SK-N-SH (cell line): ENCODE data around the gene CCDC198. TPM values are rescaled to one million over a fixed set of nuclear protein-coding genes. Genes with fewer than 3 reads are reported as not detected.
A peak's percentile ranks its signal among the peaks of the same experiment; 100 is the strongest.

Experiments used
- CTCF ChIA-PET: fragments of 300-600, 350-600 bp; formaldehyde crosslinking; extraction: SDS; loops from one replicate; lab custom pipeline; 2021; lab: Yijun Ruan, JAX
- POLR2A ChIA-PET: fragments of 350-600 bp; sonication (Branson Sonifier 250); formaldehyde crosslinking; extraction: SDS; loops from one replicate; lab custom pipeline; 2020; ENCODE audit warnings: antibody characterized with exemption, inconsistent platforms; lab: Yijun Ruan, JAX
- DNase-seq: peaks from one replicate; pipeline ENCODE4 v3.0.0; 2012
- H2AFZ ChIP-seq: fragments of 200-600 bp; sonication (generic); 2 replicates; pipeline ENCODE4 v1.8.1; 2016; ENCODE audit warnings: antibody characterized with exemption, mild to moderate bottlenecking, low read depth
- H3F3A ChIP-seq: fragments of 200-600 bp; sonication (generic); replicated peaks from 2 replicates; pipeline ENCODE3; 2016; ENCODE audit warnings: antibody characterized with exemption, mild to moderate bottlenecking; ENCODE audit not compliant: insufficient read depth
- H3K27ac ChIP-seq, 2 experiments: fragments of 200-500 bp in 1 of 2; fragments of 200-600 bp in 1 of 2; sonication (Bioruptor generic) in 1 of 2; sonication (generic), shearing (Covaris generic) in 1 of 2; 2 replicates each; pipeline versions ENCODE4 v1.5.1 to v1.6.1; 2014 to 2016; ENCODE audit warnings: low read depth in 2 of 2, inconsistent platforms in 1 of 2, low read length in 1 of 2, mild to moderate bottlenecking in 1 of 2, mixed read lengths in 1 of 2
- H3K27me3 ChIP-seq: fragments of 200-600 bp; sonication (generic), shearing (Covaris generic); 2 replicates; pipeline ENCODE4 v1.6.1; 2016; ENCODE audit warnings: mixed run types; ENCODE audit not compliant: insufficient read depth
- H3K36me3 ChIP-seq, 2 experiments: fragments of 200-500 bp in 1 of 2; fragments of 200-600 bp in 1 of 2; sonication (Bioruptor generic) in 1 of 2; sonication (generic) in 1 of 2; replicated peaks in 1 of 2; 2 replicates each; pipeline versions ENCODE3 to v1.5.1; 2014 to 2016; ENCODE audit warnings: low read length in 1 of 2, mild to moderate bottlenecking in 1 of 2; ENCODE audit not compliant: insufficient read depth in 2 of 2, control insufficient read depth in 1 of 2
- H3K4me1 ChIP-seq, 2 experiments: fragments of 200-500 bp in 1 of 2; fragments of 200-600 bp in 1 of 2; sonication (Bioruptor generic) in 1 of 2; sonication (generic), shearing (Covaris generic) in 1 of 2; 2 replicates each; pipeline versions ENCODE4 v1.5.1 to v1.6.1; 2014 to 2016; ENCODE audit warnings: low read depth in 1 of 2, low read length in 1 of 2, mixed run types in 1 of 2; ENCODE audit not compliant: insufficient read depth in 2 of 2, control insufficient read depth in 1 of 2
- H3K4me2 ChIP-seq: fragments of 200-600 bp; sonication (generic), shearing (Covaris generic); 2 replicates; pipeline ENCODE4 v1.6.1; 2017; ENCODE audit warnings: mixed run types
- H3K4me3 ChIP-seq, 2 experiments: fragments of 200-500 bp in 1 of 2; fragments of 200-600 bp in 1 of 2; sonication (Bioruptor generic) in 1 of 2; sonication (generic), shearing (Covaris generic) in 1 of 2; 2 replicates each; pipeline versions ENCODE4 v1.5.1 to v1.8.1; 2014 to 2016; ENCODE audit warnings: low read depth in 2 of 2, inconsistent platforms in 1 of 2, low read length in 1 of 2, mild to moderate bottlenecking in 1 of 2, mixed read lengths in 1 of 2, moderate library complexity in 1 of 2
- H3K79me2 ChIP-seq: fragments of 200-600 bp; sonication (generic); 2 replicates; pipeline ENCODE4 v1.8.1; 2017; ENCODE audit warnings: mild to moderate bottlenecking; ENCODE audit not compliant: insufficient read depth
- H3K9ac ChIP-seq: fragments of 200-600 bp; sonication (generic); 2 replicates; pipeline ENCODE4 v1.6.1; 2017; ENCODE audit warnings: mixed run types
- H3K9me2 ChIP-seq: fragments of 200-600 bp; sonication (generic); 2 replicates; pipeline ENCODE4 v1.6.1; 2017; ENCODE audit warnings: mixed run types
- H3K9me3 ChIP-seq: fragments of 200-600 bp; sonication (generic); 2 replicates; pipeline ENCODE4 v1.6.1; 2017; ENCODE audit warnings: mixed run types, mild to moderate bottlenecking, moderate library complexity
- H4K20me1 ChIP-seq: fragments of 200-600 bp; sonication (generic); 2 replicates; pipeline ENCODE4 v1.6.1; 2017; ENCODE audit warnings: mild to moderate bottlenecking, mixed run types; ENCODE audit not compliant: insufficient read depth
- EP300 ChIP-seq, 2 experiments: IDR thresholded peaks; 2 replicates each; pipeline versions ENCODE4 v1.4.0 to v1.6.1; 2012; ENCODE audit warnings: borderline replicate concordance in 1 of 2, low read depth in 1 of 2, low read length in 1 of 2
- EZH2phosphoT487 ChIP-seq: fragments of 200-600 bp; sonication (generic); IDR thresholded peaks from 2 replicates; pipeline ENCODE4 v1.6.1; 2017; ENCODE audit warnings: low read depth, mixed run types, mild to moderate bottlenecking, antibody characterized with exemption, moderate library complexity, borderline replicate concordance
- FOSL2 ChIP-seq: IDR thresholded peaks from 2 replicates; pipeline ENCODE4 v1.4.0; 2012; ENCODE audit warnings: low read depth, mild to moderate bottlenecking, moderate library complexity, borderline replicate concordance
- FOXJ3 ChIP-seq: sonication (generic); formaldehyde crosslinking; IDR thresholded peaks from 2 replicates; pipeline ENCODE4 v1.5.1; 2020; ENCODE audit warnings: mild to moderate bottlenecking, missing genetic modification reagents
- GABPA ChIP-seq: IDR thresholded peaks from 2 replicates; pipeline ENCODE4 v1.4.0; 2012; ENCODE audit warnings: low read depth, mild to moderate bottlenecking
- JUND ChIP-seq: IDR thresholded peaks from 2 replicates; pipeline ENCODE4 v1.4.0; 2012
- NFIC ChIP-seq: IDR thresholded peaks from 2 replicates; pipeline ENCODE4 v1.4.0; 2012; ENCODE audit warnings: borderline replicate concordance
- NRF1 ChIP-seq: IDR thresholded peaks from 2 replicates; pipeline ENCODE4 v1.6.1; 2012; ENCODE audit warnings: low read depth, mild to moderate bottlenecking, low read length
- POLR2AphosphoS5 ChIP-seq: IDR thresholded peaks from 2 replicates; pipeline ENCODE4 v1.6.1; 2012; ENCODE audit warnings: low read depth, low read length
- RAD21 ChIP-seq: IDR thresholded peaks from 2 replicates; pipeline ENCODE4 v1.6.1; 2012; ENCODE audit warnings: mild to moderate bottlenecking, low read length
- RFX5 ChIP-seq: IDR thresholded peaks from 2 replicates; pipeline ENCODE4 v1.6.1; 2012; ENCODE audit warnings: mild to moderate bottlenecking, improper control_type of control experiment, low read length
- SIN3A ChIP-seq: IDR thresholded peaks from 2 replicates; pipeline ENCODE4 v1.6.1; 2012; ENCODE audit warnings: low read depth, mild to moderate bottlenecking, low read length, moderate library complexity, borderline replicate concordance
- TCF12 ChIP-seq: IDR thresholded peaks from 2 replicates; pipeline ENCODE4 v1.4.0; 2012
- TEAD4 ChIP-seq: IDR thresholded peaks from 2 replicates; pipeline ENCODE4 v1.4.0; 2012; ENCODE audit warnings: mild to moderate bottlenecking, borderline replicate concordance; ENCODE audit not compliant: insufficient read depth
- WGBS: methylation state at CpG from one replicate; pipeline ENCODE4 v1.1.6; 2017; ENCODE audit warnings: low lambda C conversion rate; 5-methylcytosine and 5-hydroxymethylcytosine counted together
- polyA plus RNA-seq, 3 experiments: library from polyadenylated mRNA; depleted of rRNA; stranded (reverse); fragments of >200 nt; gene quantifications; 2 replicates each; pipeline ENCODE4 v1.2.3, GENCODE V29; 2012
- TF ChIP-seq, protein P1 (sequence below): fragments of 150-350 bp; IDR thresholded peaks from 2 replicates; pipeline ENCODE4 v1.6.1; 2016; ENCODE audit warnings: mild to moderate bottlenecking, low read depth, low read length
- TF ChIP-seq, protein P2 (sequence below): IDR thresholded peaks from 2 replicates; pipeline ENCODE4; 2012
- TF ChIP-seq, protein P3 (sequence below): IDR thresholded peaks from 2 replicates; pipeline ENCODE4 v1.4.0; 2012; ENCODE audit warnings: low read depth, borderline replicate concordance
- TF ChIP-seq, protein P4 (sequence below): IDR thresholded peaks from 2 replicates; pipeline ENCODE4 v1.4.0; 2012; ENCODE audit warnings: low read depth, borderline replicate concordance

The CCDC198 gene
- polyA plus RNA-seq, 1 of the 3 experiments (the other 2 are of a cell fraction), result not detected

DNA sequence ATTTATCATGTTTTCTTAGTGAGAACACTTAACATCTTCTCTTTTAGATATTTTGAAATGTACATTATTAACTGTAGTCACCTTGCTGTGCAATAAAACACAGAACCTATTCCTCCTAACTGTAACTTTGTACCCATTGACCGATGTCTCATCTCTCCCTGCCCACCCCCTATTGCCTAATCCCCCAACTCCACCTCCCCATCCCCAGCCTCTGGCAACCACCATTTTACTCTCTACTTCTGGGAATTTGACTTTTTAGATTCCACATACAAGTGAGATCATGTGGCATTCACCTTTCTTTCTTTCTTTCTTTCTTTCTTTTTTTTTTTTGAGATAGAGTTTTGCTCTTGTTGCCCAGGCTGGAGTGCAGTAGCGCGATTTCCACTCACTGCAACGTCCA is 4.4 kb upstream of the CCDC198 start (continued):
- TF ChIP-seq RAD21, result no peak
- no peak for TF ChIP-seq NRF1
- TF ChIP-seq NFIC, result no peak
- no peak for TF ChIP-seq RFX5
- TF ChIP-seq FOXJ3 (CRISPR knock-in tag), result no peak
- TF ChIP-seq, protein P1, sequence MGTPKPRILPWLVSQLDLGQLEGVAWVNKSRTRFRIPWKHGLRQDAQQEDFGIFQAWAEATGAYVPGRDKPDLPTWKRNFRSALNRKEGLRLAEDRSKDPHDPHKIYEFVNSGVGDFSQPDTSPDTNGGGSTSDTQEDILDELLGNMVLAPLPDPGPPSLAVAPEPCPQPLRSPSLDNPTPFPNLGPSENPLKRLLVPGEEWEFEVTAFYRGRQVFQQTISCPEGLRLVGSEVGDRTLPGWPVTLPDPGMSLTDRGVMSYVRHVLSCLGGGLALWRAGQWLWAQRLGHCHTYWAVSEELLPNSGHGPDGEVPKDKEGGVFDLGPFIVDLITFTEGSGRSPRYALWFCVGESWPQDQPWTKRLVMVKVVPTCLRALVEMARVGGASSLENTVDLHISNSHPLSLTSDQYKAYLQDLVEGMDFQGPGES, result no peak
- TF ChIP-seq, all 33 proteins: peak for 0

DNA sequence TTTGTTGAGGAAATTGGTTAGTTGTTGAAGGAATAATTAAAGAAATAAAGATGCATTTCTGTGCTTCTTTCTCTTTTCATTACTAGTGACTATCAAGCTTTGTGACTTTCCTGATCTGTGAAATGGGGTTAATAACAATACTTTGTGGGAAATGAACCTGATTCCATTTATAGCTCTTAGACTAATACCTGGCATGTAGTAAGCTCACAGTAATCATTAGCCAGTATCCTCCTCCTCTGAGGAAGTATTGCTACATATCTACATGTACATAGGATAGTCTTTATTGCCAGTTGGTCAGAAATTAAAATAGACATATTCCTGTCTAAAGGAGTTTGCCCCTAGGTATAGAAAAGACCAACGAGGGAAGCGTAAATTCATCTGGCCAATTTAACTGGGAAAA is 1.8 kb upstream of the CCDC198 start:
- Histone ChIP-seq H3K27ac (no peak overlapping the region), H3K4me3 (no peak overlapping the region), H4K20me1 (no peaks in the 10 kb centered on the region), H3K27me3 (no peaks in the 10 kb centered on the region), H3K79me2 (no peaks in the 10 kb centered on the region), H3K9ac (no peak overlapping the region), H3K9me3 (no peaks in the 10 kb centered on the region), H3K36me3 (no peaks in the 10 kb centered on the region), H2AFZ (no peak overlapping the region), H3K4me1 (no peaks in the 10 kb centered on the region; a peak in 1 of 4 replicates), H3F3A (no peaks in the 10 kb centered on the region), H3K4me2 (no peak overlapping the region), H3K9me2 (no peaks in the 10 kb centered on the region)
- DNase-seq, result no peak
- WGBS, result 8% methylated on average over 2 of the region's 2 CpGs
- POLR2A ChIA-PET, result no interaction called here
- TF ChIP-seq SIN3A (no peak), JUND (no peak), GABPA (no peak)
- TF ChIP-seq, protein P1, result no peak
- TF ChIP-seq, protein P2, sequence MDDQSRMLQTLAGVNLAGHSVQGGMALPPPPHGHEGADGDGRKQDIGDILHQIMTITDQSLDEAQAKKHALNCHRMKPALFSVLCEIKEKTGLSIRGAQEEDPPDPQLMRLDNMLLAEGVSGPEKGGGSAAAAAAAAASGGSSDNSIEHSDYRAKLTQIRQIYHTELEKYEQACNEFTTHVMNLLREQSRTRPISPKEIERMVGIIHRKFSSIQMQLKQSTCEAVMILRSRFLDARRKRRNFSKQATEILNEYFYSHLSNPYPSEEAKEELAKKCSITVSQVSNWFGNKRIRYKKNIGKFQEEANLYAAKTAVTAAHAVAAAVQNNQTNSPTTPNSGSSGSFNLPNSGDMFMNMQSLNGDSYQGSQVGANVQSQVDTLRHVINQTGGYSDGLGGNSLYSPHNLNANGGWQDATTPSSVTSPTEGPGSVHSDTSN, result no peak
- TF ChIP-seq, protein P3, sequence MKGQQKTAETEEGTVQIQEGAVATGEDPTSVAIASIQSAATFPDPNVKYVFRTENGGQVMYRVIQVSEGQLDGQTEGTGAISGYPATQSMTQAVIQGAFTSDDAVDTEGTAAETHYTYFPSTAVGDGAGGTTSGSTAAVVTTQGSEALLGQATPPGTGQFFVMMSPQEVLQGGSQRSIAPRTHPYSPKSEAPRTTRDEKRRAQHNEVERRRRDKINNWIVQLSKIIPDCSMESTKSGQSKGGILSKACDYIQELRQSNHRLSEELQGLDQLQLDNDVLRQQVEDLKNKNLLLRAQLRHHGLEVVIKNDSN, result no peak
- CTCF ChIA-PET, result interaction anchor here (2.5 kb wide), 1 partner anchor 10 kb away, joined by 8 read pairs; no protein-coding TSS in a partner anchor

DNA sequence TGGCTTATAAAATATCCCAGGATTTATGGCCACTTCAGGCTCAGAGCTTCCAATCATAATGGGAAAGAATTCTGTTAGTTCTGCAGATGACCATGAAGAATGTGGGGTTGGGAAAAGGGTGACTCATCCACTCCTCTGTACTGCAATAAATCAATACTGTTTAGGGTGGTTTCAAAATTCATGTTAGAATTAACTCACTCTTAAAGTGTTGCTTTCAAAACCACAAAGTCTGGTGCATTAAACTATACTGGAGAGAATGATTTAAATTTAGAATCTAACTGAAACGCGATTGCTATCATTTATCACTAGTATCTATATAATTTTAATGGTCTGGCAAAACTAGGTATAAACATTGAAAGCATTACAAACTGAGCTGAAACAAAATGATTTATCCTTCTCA is 798 bp downstream of the CCDC198 start:
- no peak overlapping the region for H3K9ac ChIP-seq
- no peaks in the 10 kb centered on the region for H3K9me3 ChIP-seq
- H3K4me2 ChIP-seq, result no peak overlapping the region
- no peaks in the 10 kb centered on the region for H3K9me2 ChIP-seq
- CTCF ChIA-PET, result interaction anchor here (1.4 kb wide), 1 partner anchor 579 kb away, joined by 5 read pairs; no protein-coding TSS in a partner anchor
- 0% methylated on average over 2 of the region's 2 CpGs for WGBS
- POLR2A ChIA-PET, result no interaction called here
- no peaks in the 10 kb centered on the region for H3F3A ChIP-seq
- no peaks in the 10 kb centered on the region for H3K36me3 ChIP-seq
- H3K27ac ChIP-seq, result no peak overlapping the region
- H3K4me1 ChIP-seq, result no peaks in the 10 kb centered on the region; a peak in 1 of 4 replicates
- H3K27me3 ChIP-seq, result no peaks in the 10 kb centered on the region
- no peaks in the 10 kb centered on the region for H3K79me2 ChIP-seq
- TF ChIP-seq, protein P2, result peak; percentile 76
- no peak for TF ChIP-seq FOXJ3 (CRISPR knock-in tag)
- 0 out of 4 replicates have a peak, but pooled peaks of 1 of the 2 experiments have one; percentile 25 for TF ChIP-seq EP300 (IDR thresholded peaks at IDR 0.05; ENCODE audit: borderline replicate concordance in 1 of 2, low read depth in 1 of 2, low read length in 1 of 2)
- peak; percentile 34; the same call in 1 of the 2 replicates for TF ChIP-seq TCF12
- peak; percentile 67; the same call in 1 of the 2 replicates for TF ChIP-seq FOSL2
- no peak for TF ChIP-seq POLR2AphosphoS5
- TF ChIP-seq, protein P4, sequence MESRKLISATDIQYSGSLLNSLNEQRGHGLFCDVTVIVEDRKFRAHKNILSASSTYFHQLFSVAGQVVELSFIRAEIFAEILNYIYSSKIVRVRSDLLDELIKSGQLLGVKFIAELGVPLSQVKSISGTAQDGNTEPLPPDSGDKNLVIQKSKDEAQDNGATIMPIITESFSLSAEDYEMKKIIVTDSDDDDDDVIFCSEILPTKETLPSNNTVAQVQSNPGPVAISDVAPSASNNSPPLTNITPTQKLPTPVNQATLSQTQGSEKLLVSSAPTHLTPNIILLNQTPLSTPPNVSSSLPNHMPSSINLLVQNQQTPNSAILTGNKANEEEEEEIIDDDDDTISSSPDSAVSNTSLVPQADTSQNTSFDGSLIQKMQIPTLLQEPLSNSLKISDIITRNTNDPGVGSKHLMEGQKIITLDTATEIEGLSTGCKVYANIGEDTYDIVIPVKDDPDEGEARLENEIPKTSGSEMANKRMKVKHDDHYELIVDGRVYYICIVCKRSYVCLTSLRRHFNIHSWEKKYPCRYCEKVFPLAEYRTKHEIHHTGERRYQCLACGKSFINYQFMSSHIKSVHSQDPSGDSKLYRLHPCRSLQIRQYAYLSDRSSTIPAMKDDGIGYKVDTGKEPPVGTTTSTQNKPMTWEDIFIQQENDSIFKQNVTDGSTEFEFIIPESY, result no peak
- TF ChIP-seq EZH2phosphoT487, result no peak
- peak; percentile 10; the same call in 1 of the 2 replicates for TF ChIP-seq TEAD4
- peak; percentile 54 for TF ChIP-seq JUND
- no peak for DNase-seq
- no peaks in the 10 kb centered on the region for H4K20me1 ChIP-seq
- H2AFZ ChIP-seq, result no peak overlapping the region
- H3K4me3 ChIP-seq, result no peak overlapping the region
